COR-L47 (cell line): ENCODE results near the gene NAV2.
"Not testable (repeated sequence)": the region's sequence is repeated elsewhere in the genome, so short reads cannot be mapped to it uniquely, and the experiment has no call there.

ENCODE experiments used
- DNase-seq: peaks from one replicate; lab custom pipeline; 2025; lab: John Stamatoyannopoulos, UW

NAV2 gene

GRCh38 chr11:20125927-20126326 is 413.3 kb downstream of the NAV2 start:
- no peak for DNase-seq

GRCh38 chr11:20126724-20127123 is 414.1 kb downstream of the NAV2 start:
- no peak for DNase-seq

- DNase-seq = peak; percentile 65
Observed at GRCh38 chr11:20127671-20128527, 415.3 kb downstream of the NAV2 start.

- not testable (repeated sequence) for DNase-seq
Observed at GRCh38 chr11:20128528-20128825, 415.8 kb downstream of the NAV2 start.

GRCh38 chr11:20129665-20130064 is 417.0 kb downstream of the NAV2 start:
- no peak for DNase-seq

- DNase-seq = peak; percentile 21
Observed at GRCh38 chr11:20131788-20132666, 419.4 kb downstream of the NAV2 start.

- no peak for DNase-seq
Observed at GRCh38 chr11:20132667-20133039, 420.0 kb downstream of the NAV2 start.

GRCh38 chr11:20134991-20135736 is 422.5 kb downstream of the NAV2 start:
- DNase-seq = no peak

GRCh38 chr11:20137637-20138036 is 425.0 kb downstream of the NAV2 start:
- no peak for DNase-seq

GRCh38 chr11:20138707-20139106 is 426.1 kb downstream of the NAV2 start:
- no peak for DNase-seq

- no peak for DNase-seq
Observed at GRCh38 chr11:20154381-20154780, 441.7 kb downstream of the NAV2 start.

GRCh38 chr11:20155683-20156279 is 443.1 kb downstream of the NAV2 start:
- peak; percentile 9 for DNase-seq

GRCh38 chr11:20156280-20156875 is 443.7 kb downstream of the NAV2 start:
- peak; percentile 66 for DNase-seq

GRCh38 chr11:20156876-20157613 is 444.4 kb downstream of the NAV2 start:
- no peak for DNase-seq

GRCh38 chr11:20157728-20158127 is 445.1 kb downstream of the NAV2 start:
- no peak for DNase-seq

GRCh38 chr11:20158597-20159257 is 446.1 kb downstream of the NAV2 start:
- DNase-seq = no peak

- no peak for DNase-seq
Observed at GRCh38 chr11:20159466-20160381, 447.1 kb downstream of the NAV2 start.

GRCh38 chr11:20160425-20161229 is 448.0 kb downstream of the NAV2 start, which contains the start of gene DBX1:
Gene DBX1 (minus strand): TSS chr11:20160475. CDS start chr11:20160324, 151 bp downstream.
- DNase-seq = no peak
